Activated gamma-delta T cell (primary cell): ENCODE results near the gene ROS1.
"Not testable (repeated sequence)": the region's sequence is repeated elsewhere in the genome, so short reads cannot be mapped to it uniquely, and the experiment has no call there.

ENCODE experiments used
- DNase-seq: peaks from one replicate; lab custom pipeline; 2025; lab: John Stamatoyannopoulos, UW
- total RNA-seq, 2 donors: gene quantifications; one replicate each; lab custom pipeline; 2026; lab: John Stamatoyannopoulos, UW

ROS1 gene
- total RNA-seq: 0 to 0.05 reads per million in 2 donors

DNA sequence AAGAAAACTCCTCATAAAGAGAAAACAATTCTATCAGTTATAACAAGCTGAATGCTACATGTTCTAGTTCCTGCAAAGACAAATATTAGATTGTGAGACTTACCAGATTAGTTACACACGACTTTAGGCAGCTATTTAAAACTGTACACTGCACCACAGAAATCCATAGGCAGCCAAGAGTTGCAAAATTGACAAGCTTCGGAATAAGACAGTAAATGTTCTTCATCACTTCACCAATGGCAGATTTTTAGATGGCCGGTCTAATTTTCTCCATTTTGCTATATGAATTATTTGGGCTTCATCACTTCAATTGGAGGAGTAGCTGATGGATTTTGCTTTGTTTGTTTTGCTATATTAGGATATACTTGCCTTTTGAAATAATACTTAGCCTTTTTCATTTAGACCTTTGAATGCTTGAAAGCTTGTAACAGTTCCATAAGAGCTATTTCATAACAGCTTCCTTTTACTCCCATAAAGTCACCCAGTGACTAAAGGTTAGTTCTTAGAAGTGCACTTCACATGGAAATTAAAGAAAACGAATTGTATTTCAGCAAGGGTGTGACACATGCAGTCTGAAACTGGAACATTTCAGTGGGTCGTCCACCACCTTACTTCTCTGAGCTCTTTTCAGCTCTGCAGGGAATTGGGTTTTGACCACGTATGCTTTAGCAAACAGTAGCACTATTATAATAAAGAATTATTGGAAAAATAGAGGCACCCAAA, at the start of gene ROS1:
ROS1 (minus strand) TSS at position 512 of the 723 bp plus-strand sequence; CDS start at position 226, 286 bp downstream.
- no peak for DNase-seq

DNA sequence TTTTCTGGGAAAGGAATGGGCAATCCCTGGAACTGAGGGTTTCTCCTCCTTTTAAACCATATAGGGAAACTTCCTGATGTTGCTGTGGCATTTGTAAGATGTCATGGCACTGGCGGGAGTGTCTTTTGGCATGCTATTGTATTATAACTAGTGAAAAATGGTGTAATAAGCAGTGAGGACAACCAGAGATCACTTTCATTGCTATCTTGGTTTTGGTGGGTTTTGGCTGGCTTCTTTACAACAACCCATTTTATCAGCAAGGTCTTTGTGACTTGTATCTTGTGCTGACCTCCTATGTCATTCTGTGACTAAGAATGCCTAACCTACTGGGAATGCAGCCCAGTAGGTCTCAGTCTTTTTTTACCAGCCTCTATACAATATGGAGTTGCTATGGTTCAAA, 47.7 kb upstream of the ROS1 start:
- no peak for DNase-seq

GRCh38 chr6:117472667-117473066, 46.9 kb upstream of the ROS1 start:
- no peak for DNase-seq

GRCh38 chr6:117469791-117470190, 44.0 kb upstream of the ROS1 start:
- DNase-seq: no peak

DNA sequence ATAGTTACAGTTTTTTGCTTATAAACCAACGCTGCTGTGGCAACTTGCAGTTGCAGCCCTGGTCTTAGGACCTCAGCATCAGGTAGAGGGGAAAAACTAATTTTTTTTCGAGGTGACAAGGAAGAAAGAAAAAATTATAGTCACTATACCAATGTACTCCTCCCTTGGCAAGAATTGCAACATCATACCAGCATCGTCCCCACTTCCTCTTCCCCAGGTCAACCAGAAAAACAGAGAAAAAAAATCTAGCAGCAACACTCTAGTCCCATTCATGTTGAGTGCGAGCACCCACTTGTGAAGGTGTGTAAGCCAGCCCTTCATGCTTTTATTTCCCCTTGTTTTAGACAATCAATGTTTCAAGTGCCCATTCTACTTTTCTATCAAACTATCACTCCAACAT, 43.6 kb upstream of the ROS1 start:
- DNase-seq: no peak

DNA sequence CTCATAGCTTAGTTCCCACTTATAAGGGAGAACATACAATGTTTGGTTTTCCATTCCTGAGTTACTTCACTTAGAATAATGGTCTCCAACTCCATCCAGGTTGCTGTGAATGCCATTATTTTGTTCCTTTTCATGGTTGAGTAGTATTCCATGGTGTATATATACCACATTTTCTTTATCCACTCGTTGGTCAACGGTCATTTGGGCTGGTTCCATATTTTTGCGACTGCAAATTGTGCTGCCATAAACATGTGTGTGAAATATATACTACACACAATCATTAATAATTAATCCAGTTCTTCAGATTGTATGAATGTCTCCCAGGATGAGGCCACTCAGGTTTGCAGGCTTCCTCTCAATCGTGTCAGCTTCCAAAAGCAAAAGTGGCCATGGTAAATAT, 42.8 kb upstream of the ROS1 start:
- not testable (repeated sequence) for DNase-seq

- DNase-seq: no peak
These were observed 42.1 kb upstream of the ROS1 start for GRCh38 chr6:117467876-117468275.

GRCh38 chr6:117465691-117466090, 39.9 kb upstream of the ROS1 start:
- DNase-seq: no peak

DNA sequence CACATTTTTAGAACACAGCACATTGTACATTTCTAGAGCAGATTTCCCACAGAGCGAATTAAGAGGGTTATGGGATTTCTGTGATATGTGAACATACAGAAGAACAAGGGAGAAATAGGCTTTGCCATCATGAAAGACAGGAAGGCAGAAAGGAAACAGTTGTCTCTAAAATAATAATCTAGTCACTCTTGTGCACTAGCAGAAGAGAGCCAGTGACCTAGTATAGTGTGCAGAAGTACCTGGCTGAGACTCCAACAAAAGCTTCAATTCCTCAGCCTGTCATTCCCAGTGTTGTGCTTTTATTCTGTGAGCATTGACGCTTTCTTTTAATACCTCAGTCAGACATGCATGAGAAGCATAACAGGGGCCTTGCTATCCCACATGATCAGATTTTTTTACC, 39.0 kb upstream of the ROS1 start:
- no peak for DNase-seq

DNA sequence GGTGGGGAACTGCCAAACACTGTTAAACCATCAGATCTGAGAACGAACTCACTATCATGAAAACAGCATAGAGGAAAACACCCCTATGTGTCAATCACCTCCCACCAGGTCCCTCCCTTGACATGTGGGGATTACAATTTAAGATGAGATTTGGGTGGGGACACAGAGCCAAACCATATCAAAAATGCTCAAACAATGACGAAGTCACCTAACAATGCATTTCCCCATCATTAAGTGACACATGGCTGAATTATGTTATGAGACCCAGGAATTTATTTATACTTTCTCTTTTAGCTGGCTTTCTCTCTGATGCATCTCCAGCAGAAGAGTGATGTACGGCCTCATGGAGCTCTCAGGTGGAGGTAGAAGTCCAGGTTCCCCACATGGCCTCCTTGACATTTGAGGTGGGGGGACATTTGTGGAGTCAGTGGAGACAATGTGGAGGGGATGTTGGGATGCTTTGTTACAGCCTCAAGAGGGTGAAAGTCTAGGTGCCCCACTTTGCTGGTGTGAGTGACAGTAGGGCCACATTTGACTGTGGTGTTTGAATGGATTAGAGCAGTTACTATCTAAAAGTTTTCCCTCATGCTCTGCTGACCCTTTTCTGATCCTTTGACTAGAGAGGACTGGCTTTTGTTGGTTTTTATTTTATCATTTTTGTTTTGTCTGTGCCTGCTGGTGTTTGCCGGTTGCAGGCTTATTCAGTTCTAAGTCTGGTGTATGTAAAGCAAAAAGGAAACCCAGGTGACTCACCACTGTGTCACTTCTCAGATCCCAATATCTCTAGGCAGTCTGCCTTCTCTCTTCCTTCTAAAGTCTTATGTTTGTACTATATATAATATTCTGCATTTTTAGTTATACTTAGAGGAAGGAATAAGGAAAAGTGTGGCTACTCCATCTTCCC, 38.3 kb upstream of the ROS1 start:
- DNase-seq: no peak

GRCh38 chr6:117459204-117459944, 33.6 kb upstream of the ROS1 start:
- DNase-seq: no peak

- no peak for DNase-seq
These were observed 31.3 kb upstream of the ROS1 start for GRCh38 chr6:117456998-117457397.

DNA sequence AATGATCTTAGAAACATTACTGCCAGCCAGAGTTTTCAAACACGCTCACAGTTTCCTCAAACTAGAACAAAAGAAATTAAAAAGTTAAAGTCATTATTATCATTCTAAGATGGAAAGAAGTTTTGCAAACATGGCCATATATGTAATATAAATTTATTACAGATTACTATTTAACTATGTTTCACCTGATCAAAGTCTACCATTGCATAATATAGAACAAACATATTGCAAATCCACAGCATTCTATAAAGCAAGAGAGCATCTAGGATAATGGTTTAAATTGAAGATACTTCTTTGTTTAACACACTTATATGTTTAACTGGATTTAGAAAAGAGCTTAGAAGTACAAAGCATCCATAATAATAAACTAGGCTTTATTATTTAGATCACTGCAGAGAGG, 30.5 kb upstream of the ROS1 start:
- no peak for DNase-seq

DNA sequence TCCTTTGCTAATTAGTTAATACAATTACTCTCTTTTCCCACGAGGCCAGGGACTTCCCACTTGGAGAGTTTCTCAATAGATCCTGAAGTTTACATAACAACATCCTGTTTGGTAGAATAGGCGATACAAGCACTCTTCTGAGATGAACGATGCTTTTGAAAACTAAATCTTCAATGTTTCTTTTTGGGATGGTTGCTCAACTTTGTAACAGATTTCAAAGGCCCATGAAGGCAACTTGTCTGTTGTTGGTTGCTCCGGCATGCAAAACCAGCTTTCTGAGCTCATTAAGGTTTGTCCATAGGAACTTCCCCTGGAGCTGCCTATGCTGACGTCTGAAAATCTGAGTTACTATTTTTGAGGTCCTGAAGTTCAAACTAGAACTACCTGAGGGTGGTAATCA, 25.9 kb upstream of the ROS1 start:
- no peak for DNase-seq

DNA sequence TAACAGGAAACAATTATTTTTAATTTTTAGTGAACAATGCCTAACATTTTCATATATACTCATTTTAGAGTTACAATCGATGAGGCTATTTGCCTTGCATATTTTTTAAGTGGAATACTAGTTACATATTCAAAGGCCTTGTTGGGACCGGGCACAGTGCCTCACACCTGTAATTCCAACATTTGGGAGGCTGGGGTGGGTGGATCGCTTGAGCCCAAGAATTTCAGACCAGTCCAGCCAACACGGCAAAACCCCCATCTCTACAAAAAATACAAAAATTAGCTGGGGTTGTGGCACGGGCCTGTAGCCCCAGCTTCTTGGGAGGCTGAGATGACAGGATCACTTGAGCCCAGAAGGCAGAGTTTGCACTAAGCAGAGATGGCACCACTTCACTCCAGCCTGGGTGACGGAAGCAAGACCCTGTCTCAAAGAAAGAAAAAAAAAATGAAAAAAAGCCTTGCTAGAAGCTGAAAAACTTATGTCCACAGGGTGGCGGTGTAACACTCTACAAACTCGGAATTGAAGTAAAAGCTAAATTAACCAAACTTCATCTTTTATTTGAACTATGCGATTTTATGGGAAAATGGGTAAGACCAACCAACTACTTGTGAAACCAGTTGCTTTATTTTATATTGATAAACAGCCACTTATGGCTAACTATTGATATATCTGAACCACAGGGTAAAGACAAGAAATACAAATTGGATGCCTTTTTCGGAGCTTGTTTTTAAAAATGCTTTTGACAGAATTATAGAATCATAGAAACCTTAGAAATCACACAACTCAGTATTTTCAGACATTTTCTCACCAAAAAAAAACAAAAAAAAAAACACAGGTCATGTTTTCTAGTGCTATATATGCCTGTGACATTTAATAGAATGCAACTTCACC, 24.1 kb upstream of the ROS1 start:
- DNase-seq: no peak

DNA sequence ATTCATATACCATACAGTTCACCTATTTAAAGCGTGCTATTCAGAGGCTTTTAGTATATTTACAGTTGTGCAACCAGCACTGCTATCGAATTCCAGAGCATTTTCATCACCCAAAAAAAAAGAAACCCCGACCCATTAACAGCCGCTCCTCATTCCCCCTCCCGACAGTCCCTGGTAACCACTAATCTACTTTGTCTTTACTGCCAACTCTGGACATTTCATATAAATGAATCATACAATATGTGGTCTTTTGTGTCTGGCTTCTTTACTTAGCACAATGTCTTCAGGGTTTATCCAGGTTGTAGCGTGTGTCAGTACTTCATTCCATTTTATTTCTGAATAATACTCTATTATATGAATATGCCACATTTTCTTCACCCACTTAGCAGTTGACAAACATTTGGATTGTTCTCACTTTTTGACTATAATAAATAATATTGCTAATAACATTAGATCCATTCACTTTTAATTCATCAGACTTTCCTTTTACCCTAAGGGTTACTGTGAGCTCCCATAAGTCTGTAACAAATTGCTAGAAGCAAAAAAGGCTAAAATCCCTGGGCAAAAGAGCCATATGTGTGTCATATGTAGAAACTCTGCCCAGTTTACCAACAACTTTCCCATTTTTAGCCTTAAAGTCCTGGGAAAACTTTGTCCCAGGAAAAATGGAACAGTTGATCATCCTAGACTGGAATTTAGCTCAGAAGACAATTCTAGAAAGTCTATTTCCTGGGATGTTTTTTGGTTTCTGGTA, 23.2 kb upstream of the ROS1 start:
- DNase-seq: no peak

- no peak for DNase-seq
These were observed 22.3 kb upstream of the ROS1 start for GRCh38 chr6:117448011-117448410.

GRCh38 chr6:117446861-117447260, 21.1 kb upstream of the ROS1 start:
- no peak for DNase-seq

DNA sequence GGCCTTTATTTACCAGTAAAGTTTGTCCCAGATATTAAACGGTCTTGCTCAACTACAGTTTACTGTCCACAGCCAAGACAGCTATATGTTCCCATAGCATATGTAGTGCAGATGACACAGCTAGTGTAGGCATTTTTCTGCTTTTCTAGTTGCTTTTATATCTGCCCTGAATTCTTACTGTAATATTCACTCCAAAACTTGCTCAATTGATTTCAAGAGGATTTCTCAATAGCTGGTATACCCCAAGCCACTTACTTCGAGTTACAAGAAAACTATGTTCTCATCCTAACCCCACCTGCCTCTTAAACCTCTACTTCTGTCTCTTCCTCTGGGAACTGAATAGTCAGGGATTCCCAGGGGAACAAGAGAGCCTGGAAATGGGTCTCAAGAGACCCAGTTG, 18.9 kb upstream of the ROS1 start:
- DNase-seq: no peak

- not testable (repeated sequence) for DNase-seq
These were observed 16.6 kb upstream of the ROS1 start for GRCh38 chr6:117442313-117442712.

DNA sequence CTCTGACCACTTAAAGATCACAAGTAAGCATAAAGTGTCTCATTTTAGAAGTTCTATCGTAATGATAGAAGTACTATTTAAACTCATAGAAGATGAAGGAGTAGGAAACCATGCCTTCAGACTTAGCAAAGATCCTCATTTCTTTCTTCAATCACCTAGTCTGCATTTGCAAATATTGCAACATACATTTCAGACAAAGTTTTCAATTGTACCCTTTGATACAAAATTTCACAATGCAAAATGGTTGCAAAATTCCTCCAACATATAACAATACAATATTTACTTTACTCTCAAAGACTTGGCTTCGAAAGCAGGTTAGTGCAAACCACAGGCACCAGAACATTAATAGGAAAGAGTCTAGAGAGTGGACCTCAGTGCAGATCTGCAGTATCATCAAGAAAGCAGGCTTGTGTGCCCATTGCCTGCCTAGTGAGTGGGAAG, 16.1 kb upstream of the ROS1 start:
- no peak for DNase-seq
